Measurements from ENCODE around the gene KLC1.

Gene KLC1

GRCh38 chr14:103738701-103739451 lies 109.9 kb downstream of the KLC1 start:
- DNase-seq: no peak
- in situ Hi-C loops (cut with MboI; ENCODE audit: low pct_unique_long_range_greater_than_20kb, low sequenced_read_pairs): no loop called here

- no peak for DNase-seq
- in situ Hi-C loops (cut with MboI; ENCODE audit: low pct_unique_long_range_greater_than_20kb, low sequenced_read_pairs): no loop called here
Observed at GRCh38 chr14:103739466-103739792, 110.4 kb downstream of the KLC1 start.

GRCh38 chr14:103739793-103740501 lies 110.9 kb downstream of the KLC1 start:
- in situ Hi-C loops (cut with MboI; ENCODE audit: low pct_unique_long_range_greater_than_20kb, low sequenced_read_pairs): no loop called here
- no peak for DNase-seq

GRCh38 chr14:103740991-103741689 lies 112.1 kb downstream of the KLC1 start:
- peak; percentile 9 for DNase-seq
- in situ Hi-C loops (cut with MboI; ENCODE audit: low pct_unique_long_range_greater_than_20kb, low sequenced_read_pairs): no loop called here

- DNase-seq: no peak
- in situ Hi-C loops (cut with MboI; ENCODE audit: low pct_unique_long_range_greater_than_20kb, low sequenced_read_pairs): no loop called here
Observed at GRCh38 chr14:103741876-103742275, 112.9 kb downstream of the KLC1 start.

GRCh38 chr14:103742499-103743255 lies 113.7 kb downstream of the KLC1 start:
- in situ Hi-C loops (cut with MboI; ENCODE audit: low pct_unique_long_range_greater_than_20kb, low sequenced_read_pairs): no loop called here
- no peak for DNase-seq

DNA sequence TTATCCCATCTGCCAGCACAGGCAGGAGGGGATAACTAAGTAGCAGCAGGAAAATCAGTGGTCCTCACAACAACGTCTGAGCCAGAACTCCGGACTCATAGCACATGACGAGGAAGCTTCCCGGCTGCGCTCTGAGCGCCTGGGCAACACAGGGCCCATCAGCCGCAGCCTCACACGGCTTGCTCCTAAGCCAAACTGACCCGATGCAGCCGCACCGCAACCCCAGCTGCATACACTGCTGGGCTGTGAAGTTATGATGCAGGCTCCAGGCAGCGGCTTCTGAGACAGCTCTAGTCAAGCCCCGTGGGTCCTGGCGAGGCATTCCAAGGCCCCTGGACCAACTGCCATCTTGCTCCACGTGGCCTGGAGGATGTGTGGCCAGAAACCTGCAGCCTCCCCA lies 114.7 kb downstream of the KLC1 start:
- no peak for DNase-seq
- in situ Hi-C loops (cut with MboI; ENCODE audit: low pct_unique_long_range_greater_than_20kb, low sequenced_read_pairs): no loop called here

DNA sequence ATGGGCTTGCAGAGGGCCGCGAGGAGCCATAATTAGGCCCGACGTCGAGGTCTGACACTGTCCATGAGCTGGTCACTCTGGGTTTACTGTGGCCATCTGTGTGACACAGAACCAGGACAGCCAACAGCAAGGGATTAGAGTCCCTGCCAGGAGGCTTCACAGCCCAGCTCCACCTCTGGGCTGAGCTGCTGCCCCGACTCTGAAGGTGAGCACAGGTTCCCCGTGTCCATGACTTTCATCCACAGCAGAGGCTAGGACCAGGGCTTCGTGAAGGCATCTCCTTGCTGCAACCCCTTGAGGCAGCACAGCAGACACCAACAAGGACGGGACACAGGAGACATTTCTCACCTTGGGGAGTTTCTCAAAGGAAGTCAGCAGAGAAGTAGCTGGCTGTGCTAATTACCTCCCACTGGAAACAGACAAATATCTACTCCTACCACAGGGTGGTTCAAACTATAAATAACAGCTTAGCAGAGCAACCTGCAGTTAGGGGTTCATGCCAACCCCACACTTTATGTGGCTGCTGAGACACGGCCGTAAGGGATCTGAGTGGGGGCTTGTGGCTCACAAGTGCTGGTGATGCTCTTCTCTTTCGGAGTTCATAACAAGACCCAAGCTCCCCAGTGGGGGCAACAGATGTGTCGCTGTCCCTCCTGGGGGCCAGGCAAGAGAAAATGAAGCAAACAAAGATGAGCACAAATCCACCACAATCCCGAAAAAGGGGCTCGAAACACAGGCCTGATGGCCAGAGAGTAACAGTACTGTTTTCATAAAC lies 115.8 kb downstream of the KLC1 start:
- in situ Hi-C loops (cut with MboI; ENCODE audit: low pct_unique_long_range_greater_than_20kb, low sequenced_read_pairs): no loop called here
- no peak for DNase-seq

GRCh38 chr14:103745424-103745823 lies 116.4 kb downstream of the KLC1 start:
- no peak for DNase-seq
- in situ Hi-C loops (cut with MboI; ENCODE audit: low pct_unique_long_range_greater_than_20kb, low sequenced_read_pairs): no loop called here

GRCh38 chr14:103746701-103747100 lies 117.7 kb downstream of the KLC1 start:
- in situ Hi-C loops (cut with MboI; ENCODE audit: low pct_unique_long_range_greater_than_20kb, low sequenced_read_pairs): no loop called here
- DNase-seq: no peak

DNA sequence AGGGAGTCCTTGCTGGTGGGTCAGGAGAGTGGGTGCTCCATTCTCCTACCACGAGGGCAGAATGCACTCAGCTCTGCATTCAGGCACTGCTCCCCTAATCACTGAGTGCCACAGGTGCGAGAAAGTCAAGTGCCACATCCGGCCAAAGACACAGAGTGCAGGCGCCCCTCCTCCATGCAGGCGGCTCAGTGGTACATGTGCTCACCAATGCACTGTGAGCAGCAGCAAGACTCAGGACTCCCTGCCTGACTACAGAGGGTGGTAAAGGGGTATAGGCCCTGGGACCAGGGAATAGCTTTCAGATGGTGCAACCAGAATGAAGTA lies 119.5 kb downstream of the KLC1 start:
- in situ Hi-C loops (cut with MboI; ENCODE audit: low pct_unique_long_range_greater_than_20kb, low sequenced_read_pairs): no loop called here
- DNase-seq: no peak

DNA sequence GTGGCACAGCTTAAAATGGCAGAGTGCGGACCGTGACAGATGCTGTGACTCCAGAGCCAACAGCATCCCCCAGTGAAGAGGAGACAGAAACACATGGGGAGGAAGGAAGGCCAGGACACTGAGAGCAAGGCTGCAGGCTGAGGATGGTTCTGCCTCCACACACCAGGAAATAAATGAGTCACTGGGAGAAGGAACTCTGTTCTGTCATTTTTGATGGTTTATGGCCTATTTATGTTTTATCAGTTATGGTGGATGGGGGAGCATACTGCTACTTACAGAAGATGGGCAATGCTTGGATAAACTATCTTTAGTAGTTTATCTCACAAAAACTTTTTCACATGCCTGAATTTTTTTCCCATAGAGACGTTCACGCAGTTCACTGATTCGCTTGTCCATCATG lies 120.4 kb downstream of the KLC1 start:
- in situ Hi-C loops (cut with MboI; ENCODE audit: low pct_unique_long_range_greater_than_20kb, low sequenced_read_pairs): no loop called here

DNA sequence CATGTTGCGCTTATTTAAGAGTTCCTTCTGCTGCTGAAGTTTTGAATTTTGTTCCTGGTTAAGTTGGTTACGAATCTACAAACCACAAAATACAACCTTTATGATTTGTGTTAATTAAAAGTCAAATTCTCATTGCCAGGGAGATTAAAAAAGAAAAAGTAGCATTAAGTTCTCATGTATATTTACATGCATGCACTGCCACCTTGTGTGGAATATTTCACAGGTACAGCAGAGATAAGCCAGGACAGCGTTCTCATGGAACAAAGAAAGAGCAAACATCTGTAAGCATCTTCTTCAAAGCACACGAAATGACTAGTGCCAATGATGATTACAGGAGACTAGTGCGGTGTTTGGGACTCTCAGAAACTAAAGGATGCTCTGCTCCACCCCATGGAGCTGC lies 120.8 kb downstream of the KLC1 start:
- in situ Hi-C loops (cut with MboI; ENCODE audit: low pct_unique_long_range_greater_than_20kb, low sequenced_read_pairs): no loop called here
- DNase-seq: no peak

More for the DNA sequence above, 120.4 kb downstream of the KLC1 start:
- DNase-seq: peak; percentile 9

All from KBM-7 (cell line).